GM12878 (cell line): ENCODE results near the gene NAA25. TPM values are rescaled to one million over a fixed set of nuclear protein-coding genes. Genes with fewer than 3 reads are reported as not detected.

Source experiments
- ATAC-seq: fragments of 200-7000 bp; cut with Tn5 transposase; 3 replicates; pipeline ENCODE4 v1.9.1; 2020; ENCODE audit warnings: mild to moderate bottlenecking, moderate library complexity
- BruUV-seq: library from RNA; stranded (reverse); fragments of 400-500 nt; replicated peaks from 2 replicates; lab custom pipeline; 2021; lab: Mats Ljungman, UMichigan
- CTCF ChIA-PET: fragments of 300-600 bp; sonication (Branson Sonifier 250); formaldehyde crosslinking; extraction: SDS; loops from one replicate; lab custom pipeline; 2021; ENCODE audit warnings: inconsistent platforms; lab: Yijun Ruan, JAX
- POLR2A ChIA-PET: fragments of 350-600 bp; formaldehyde crosslinking; extraction: SDS; loops from one replicate; lab custom pipeline; 2021; ENCODE audit warnings: inconsistent platforms; lab: Charles Lee
- RAD21 ChIA-PET: fragments of 300-600 bp; sonication (Branson Sonifier 250); formaldehyde crosslinking; loops from one replicate; lab custom pipeline; 2023; ENCODE audit warnings: antibody characterized with exemption; ENCODE audit not compliant: unreplicated experiment; lab: Charles Lee
- SMC1A ChIA-PET: fragments of 300-600 bp; sonication (Branson Sonifier 250); formaldehyde crosslinking; loops from one replicate; lab custom pipeline; 2023; ENCODE audit not compliant: unreplicated experiment, uncharacterized antibody; lab: Charles Lee
- DNase-seq: peaks from one replicate; pipeline ENCODE4 v3.0.0-alpha.2; 2011; ENCODE audit warnings: low read depth, low spot score
- FAIRE-seq: peaks from 3 replicates; lab custom pipeline; 2011; peaks lifted over from hg19 to GRCh38; lab: Jason Lieb, UNC
- H2AFZ ChIP-seq: 2 replicates; pipeline ENCODE4 v1.6.0; 2011; ENCODE audit warnings: low read depth, low read length, control low read depth; ENCODE audit not compliant: control insufficient read depth
- H3K27ac ChIP-seq: 2 replicates; pipeline ENCODE4 v1.5.1; 2011; ENCODE audit warnings: control low read depth; ENCODE audit not compliant: control insufficient read depth, insufficient read depth
- H3K27me3 ChIP-seq, 2 experiments: replicated peaks in 1 of 2; 2 replicates each; pipeline versions ENCODE4 v1.6.0 to v1.6.1; 2011; ENCODE audit warnings: low read length in 1 of 2; ENCODE audit not compliant: control insufficient read depth in 2 of 2, insufficient read depth in 2 of 2
- H3K36me3 ChIP-seq, 2 experiments: 2 replicates each; pipeline ENCODE4 v1.5.1; 2011; ENCODE audit warnings: low read length in 1 of 2; ENCODE audit not compliant: control insufficient read depth in 2 of 2, insufficient read depth in 2 of 2
- H3K4me1 ChIP-seq: 2 replicates; pipeline ENCODE4 v1.6.1; 2011; ENCODE audit warnings: mild to moderate bottlenecking, low read length, moderate library complexity, mixed read lengths; ENCODE audit not compliant: control insufficient read depth, insufficient read depth
- H3K4me2 ChIP-seq: 2 replicates; pipeline ENCODE4 v1.6.0; 2011; ENCODE audit warnings: control low read depth; ENCODE audit not compliant: control insufficient read depth, insufficient read depth
- H3K4me3 ChIP-seq: fragments of 200-600 bp; sonication (generic); 2 replicates; pipeline ENCODE4 v1.5.1; 2016
- H3K79me2 ChIP-seq: 2 replicates; pipeline ENCODE4 v1.6.0; 2011; ENCODE audit warnings: low read length; ENCODE audit not compliant: control insufficient read depth, insufficient read depth
- H3K9ac ChIP-seq: 2 replicates; pipeline ENCODE4 v1.8.0; 2011; ENCODE audit warnings: low read length, control low read depth, mixed read lengths; ENCODE audit not compliant: control insufficient read depth, insufficient read depth
- H3K9me3 ChIP-seq: replicated peaks from 3 replicates; pipeline ENCODE4 v1.5.1; 2011; ENCODE audit warnings: mild to moderate bottlenecking, low read length; ENCODE audit not compliant: control insufficient read depth, insufficient read depth
- H4K20me1 ChIP-seq: 2 replicates; pipeline ENCODE4 v1.6.0; 2011; ENCODE audit not compliant: control insufficient read depth, insufficient read depth
- BHLHE40 ChIP-seq, 2 experiments: fragments of 450-650 bp in 1 of 2; IDR thresholded peaks; 2 replicates each; pipeline ENCODE4 v1.6.1; 2011 to 2017; ENCODE audit warnings: low read depth in 2 of 2, borderline replicate concordance in 1 of 2, improper control_type of control experiment in 1 of 2, low read length in 1 of 2, mild to moderate bottlenecking in 1 of 2
- EED ChIP-seq: sonication (generic); IDR thresholded peaks from 2 replicates; pipeline ENCODE4 v1.6.1; 2016; ENCODE audit warnings: antibody characterized with exemption, low read depth
- ESRRA ChIP-seq: IDR thresholded peaks from 2 replicates; pipeline ENCODE4 v1.6.1; 2012; ENCODE audit warnings: mild to moderate bottlenecking, low read length, improper control_type of control experiment
- HCFC1 ChIP-seq: fragments of 150-350 bp; IDR thresholded peaks from 2 replicates; pipeline ENCODE4 v1.6.1; 2014; ENCODE audit warnings: low read length
- IKZF1 ChIP-seq: fragments of 450-650 bp; conservative IDR thresholded peaks from 2 replicates; pipeline ENCODE4 v1.6.1; 2017; ENCODE audit warnings: antibody characterized with exemption, mild to moderate bottlenecking
- IKZF2 ChIP-seq, 2 experiments: fragments of 450-650 bp; IDR thresholded peaks; 2 replicates each; pipeline ENCODE4 v1.6.1; 2017; ENCODE audit warnings: mild to moderate bottlenecking in 2 of 2, moderate library complexity in 2 of 2
- NFYB ChIP-seq: IDR thresholded peaks from 2 replicates; pipeline ENCODE4 v1.6.1; 2011; ENCODE audit warnings: low read depth, mild to moderate bottlenecking, low read length, improper control_type of control experiment, moderate library complexity; ENCODE audit not compliant: insufficient read depth
- NRF1 ChIP-seq: conservative IDR thresholded peaks from 2 replicates; pipeline ENCODE4 v1.6.1; 2011; ENCODE audit warnings: mild to moderate bottlenecking, low read depth, low read length, improper control_type of control experiment
- SP1 ChIP-seq: IDR thresholded peaks from one replicate; pipeline ENCODE4 v1.6.1; 2011; ENCODE audit warnings: low read depth, low read length
- SREBF2 ChIP-seq: IDR thresholded peaks from 2 replicates; pipeline ENCODE4 v1.6.1; 2012; ENCODE audit warnings: mild to moderate bottlenecking, low read length
- TCF7 ChIP-seq: IDR thresholded peaks from 2 replicates; pipeline ENCODE4 v1.6.1; 2014; ENCODE audit warnings: antibody characterized with exemption, borderline replicate concordance
- ZSCAN29 ChIP-seq: fragments of 450-650 bp; IDR thresholded peaks from 2 replicates; pipeline ENCODE4 v1.6.1; 2017; ENCODE audit warnings: mild to moderate bottlenecking, moderate library complexity
- WGBS: methylation state at CpG from one replicate; pipeline ENCODE4 v1.1.6; 2016; ENCODE audit warnings: low lambda C conversion rate; ENCODE audit not compliant: insufficient replicate concordance, insufficient coverage; ENCODE audit errors: missing lambda C conversion rate; 5-methylcytosine and 5-hydroxymethylcytosine counted together
- in situ Hi-C: fragments of 300-500 bp; cut with MboI; formaldehyde crosslinking; loops from 9 replicates; pipeline ENCODE4 v1.14.3; 2018; ENCODE audit warnings: mixed read lengths
- intact Hi-C: fragments of 100-400 bp; cut with micrococcal nuclease; formaldehyde crosslinking; loops from one replicate; pipeline ENCODE4 v1.14.2; 2022; ENCODE audit not compliant: unreplicated experiment
- polyA plus RNA-seq, 11 experiments: library from polyadenylated mRNA; depleted of rRNA in 4 of 11; unstranded in 6 of 11; stranded (reverse) in 5 of 11; fragments of >200 nt; fragmentation: Nextera tagmentation in 4 of 11; fragmentation: Illumina TruSeq in 1 of 11; extraction: Ambion mirVana in 4 of 11; extraction: Trizol in 1 of 11; gene quantifications; 1 replicate in 1 of 11; 2 replicates in 10 of 11; pipeline versions ENCODE4 v1.2.1 to v1.2.3, GENCODE V29; 2011 to 2016; ENCODE audit warnings: inconsistent platforms in 2 of 11, missing spikeins in 2 of 11, low read depth in 1 of 11
- total RNA-seq, 4 experiments: library from RNA; depleted of rRNA in 3 of 4; stranded (reverse); fragments of >200 nt in 3 of 4; fragmentation: Illumina TruSeq in 1 of 4; extraction: Trizol in 1 of 4; gene quantifications; 2 replicates each; pipeline versions ENCODE4 v1.2.1 to v1.2.3, GENCODE V29; 2013 to 2021
- TF ChIP-seq, protein P1 (sequence below): fragments of 450-650 bp; IDR thresholded peaks from 2 replicates; pipeline ENCODE4 v1.6.1; 2016; ENCODE audit warnings: mild to moderate bottlenecking
- TF ChIP-seq, protein P2 (sequence below): IDR thresholded peaks from 2 replicates; pipeline ENCODE4 v1.6.1; 2012; ENCODE audit warnings: low read depth, low read length, improper control_type of control experiment

NAA25 gene
- total and polyA plus RNA-seq, 10 of the 15 experiments (the other 5 are each of a cell fraction or from before 2014, with no cell fraction given), result 15.0 to 39.2 (median 29.4) TPM

DNA sequence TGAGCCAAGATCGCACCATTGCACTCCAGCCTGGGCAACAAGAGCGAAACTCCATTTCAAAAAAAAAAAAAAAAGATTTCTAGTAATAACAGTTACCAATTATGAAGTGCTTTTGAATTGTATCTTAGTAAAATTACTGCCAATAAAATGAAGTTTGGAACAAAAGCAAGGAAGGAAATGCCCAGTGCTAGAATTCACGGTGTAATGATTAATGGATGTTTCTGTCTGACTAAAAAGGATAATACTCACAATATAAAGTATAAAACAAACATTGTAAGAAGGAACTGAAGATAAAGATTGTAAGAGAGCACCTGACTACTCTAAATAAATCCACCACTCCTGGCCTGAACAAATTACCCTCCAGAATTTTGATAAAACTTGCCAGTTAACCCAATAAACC, 99.7 kb downstream of the NAA25 start:
- no peaks in the 10 kb centered on the region for H3K27me3 ChIP-seq
- SMC1A ChIA-PET, result no interaction called here
- ATAC-seq (no peak), DNase-seq (no peak), FAIRE-seq (no peak)
- BruUV-seq, result no TSS peak
- H2AFZ ChIP-seq, result no peak overlapping the region
- no peak overlapping the region for H3K4me3 ChIP-seq
- H3K36me3 ChIP-seq, result no peaks in the 10 kb centered on the region; a peak in 1 of 4 replicates
- POLR2A ChIA-PET, result interaction anchor here (0.6 to 0.7 kb wide), 3 partner anchors 376 to 1727 kb away, joined by 3 to 4 read pairs (median 3); no protein-coding TSS in a partner anchor
- H3K79me2 ChIP-seq, result peaks cover 28% of the 10 kb centered on the region
- intact Hi-C loops (no loop called here), in situ Hi-C loops (no loop called here)
- TF ChIP-seq NFYB, result no peak
- no peak for TF ChIP-seq EED
- no peak for TF ChIP-seq SP1
- TF ChIP-seq ESRRA, result no peak
- no peak for TF ChIP-seq SREBF2
- H3K4me1 ChIP-seq, result peaks cover 25% of the 10 kb centered on the region
- no peaks in the 10 kb centered on the region for H4K20me1 ChIP-seq
- CTCF ChIA-PET, result no interaction called here
- no peak overlapping the region for H3K9ac ChIP-seq
- WGBS, result 92% methylated on average over 3 of the region's 3 CpGs
- H3K27ac ChIP-seq, result no peak overlapping the region
- H3K9me3 ChIP-seq, result no peaks in the 10 kb centered on the region
- RAD21 ChIA-PET, result interaction anchor here (1.3 kb wide), 1 partner anchor 14 kb away, joined by 4 read pairs; no protein-coding TSS in a partner anchor
- no peak overlapping the region for H3K4me2 ChIP-seq

DNA sequence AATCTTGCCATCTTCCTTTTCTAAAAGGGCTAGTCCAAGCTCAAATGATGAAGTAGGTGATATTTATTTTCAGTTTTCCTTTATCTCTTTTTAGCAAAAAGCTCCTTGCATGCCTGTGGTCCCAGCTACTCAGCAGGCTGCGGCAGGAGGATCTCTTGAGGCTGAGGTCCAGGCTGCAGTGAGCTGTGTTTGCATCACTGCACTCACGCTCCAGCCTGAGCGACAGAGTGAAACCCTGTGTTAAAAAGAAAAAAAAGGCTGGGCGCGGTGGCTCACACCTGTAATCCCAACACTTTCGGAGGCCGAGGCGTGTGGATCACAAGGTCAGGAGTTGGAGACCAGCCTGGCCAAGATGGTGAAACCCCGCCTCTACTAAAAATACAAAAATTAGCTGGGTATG, 100.6 kb downstream of the NAA25 start:
- H3K4me1 ChIP-seq, result peaks cover 25% of the 10 kb centered on the region
- no peaks in the 10 kb centered on the region for H3K9me3 ChIP-seq
- ChIA-PET SMC1A (interaction anchor here (1.2 kb wide), 1 partner anchor 13 kb away, joined by 7 read pairs; no protein-coding TSS in a partner anchor), RAD21 (interaction anchor here (0.7 to 1.3 kb wide), 4 partner anchors 10 to 63 kb away, joined by 3 to 4 read pairs (median 4); no protein-coding TSS in a partner anchor), POLR2A (interaction anchor here (1.0 to 1.5 kb wide), 2 partner anchors 13 to 15 kb away, joined by 3 to 4 read pairs; no protein-coding TSS in a partner anchor), CTCF (interaction anchor here (0.9 kb wide), 1 partner anchor 63 kb away, joined by 3 read pairs; no protein-coding TSS in a partner anchor)
- H3K4me2 ChIP-seq, result no peak overlapping the region
- H3K4me3 ChIP-seq, result peak overlapping the region; percentile 7; the same call in 1 of the 2 replicates
- BruUV-seq, result no TSS peak
- peak; percentile 48 for ATAC-seq
- no peak for FAIRE-seq
- intact Hi-C loops (no loop called here), in situ Hi-C loops (no loop called here)
- H3K79me2 ChIP-seq, result peaks cover 22% of the 10 kb centered on the region
- WGBS, result 96% methylated on average over 9 of the region's 9 CpGs
- H3K36me3 ChIP-seq, result no peaks in the 10 kb centered on the region; a peak in 1 of 4 replicates
- H2AFZ ChIP-seq, result no peak overlapping the region
- no peak for TF ChIP-seq HCFC1
- no peak for TF ChIP-seq ZSCAN29
- no peak for TF ChIP-seq TCF7
- TF ChIP-seq, protein P1, sequence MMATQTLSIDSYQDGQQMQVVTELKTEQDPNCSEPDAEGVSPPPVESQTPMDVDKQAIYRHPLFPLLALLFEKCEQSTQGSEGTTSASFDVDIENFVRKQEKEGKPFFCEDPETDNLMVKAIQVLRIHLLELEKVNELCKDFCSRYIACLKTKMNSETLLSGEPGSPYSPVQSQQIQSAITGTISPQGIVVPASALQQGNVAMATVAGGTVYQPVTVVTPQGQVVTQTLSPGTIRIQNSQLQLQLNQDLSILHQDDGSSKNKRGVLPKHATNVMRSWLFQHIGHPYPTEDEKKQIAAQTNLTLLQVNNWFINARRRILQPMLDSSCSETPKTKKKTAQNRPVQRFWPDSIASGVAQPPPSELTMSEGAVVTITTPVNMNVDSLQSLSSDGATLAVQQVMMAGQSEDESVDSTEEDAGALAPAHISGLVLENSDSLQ, result 0 out of 2 replicates have a peak, but pooled peaks have one; percentile 10
- TF ChIP-seq IKZF2 (IDR thresholded peaks at IDR 0.05), result peak in 1 of 2 experiments; percentile 34; a peak in 2 of 4 replicates
- TF ChIP-seq IKZF1, result peak; percentile 54; the same call in 1 of the 2 replicates
- TF ChIP-seq BHLHE40 (IDR thresholded peaks at IDR 0.05; ENCODE audit: borderline replicate concordance in 1 of 2, low read depth in 2 of 2, low read length in 1 of 2), result peak in 1 of 2 experiments; percentile 54; a peak in 1 of 4 replicates
- TF ChIP-seq, protein P2, sequence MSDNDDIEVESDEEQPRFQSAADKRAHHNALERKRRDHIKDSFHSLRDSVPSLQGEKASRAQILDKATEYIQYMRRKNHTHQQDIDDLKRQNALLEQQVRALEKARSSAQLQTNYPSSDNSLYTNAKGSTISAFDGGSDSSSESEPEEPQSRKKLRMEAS, result no peak
- TF ChIP-seq NRF1, result no peak
- H3K27ac ChIP-seq, result no peak overlapping the region
- no peak for DNase-seq
- no peaks in the 10 kb centered on the region for H3K27me3 ChIP-seq
- no peak overlapping the region for H3K9ac ChIP-seq
- H4K20me1 ChIP-seq, result no peaks in the 10 kb centered on the region
